BJ (cell line): Measurements from ENCODE around the gene RNU6-9. TPM values are rescaled to one million over a fixed set of nuclear protein-coding genes. Genes with fewer than 3 reads are reported as not detected.

Experiments used
- CTCF ChIA-PET: fragments of 350-600 bp; formaldehyde crosslinking; extraction: SDS; loops from one replicate; lab custom pipeline; 2021; ENCODE audit warnings: antibody characterized with exemption, inconsistent platforms; lab: Yijun Ruan, JAX
- POLR2A ChIA-PET: fragments of 300-600 bp; sonication (Branson Sonifier 250); formaldehyde crosslinking; extraction: SDS; loops from one replicate; lab custom pipeline; 2021; ENCODE audit warnings: antibody characterized with exemption; lab: Charles Lee
- DNase-seq: peaks from one replicate; pipeline ENCODE4 v3.0.0-alpha.2; 2011; ENCODE audit warnings: low read depth
- H3K27me3 ChIP-seq: 2 replicates; pipeline ENCODE4 v1.6.0; 2011; ENCODE audit warnings: low read length; ENCODE audit not compliant: control insufficient read depth, insufficient read depth
- H3K36me3 ChIP-seq: 2 replicates; pipeline ENCODE4 v1.5.1; 2011; ENCODE audit warnings: low read length; ENCODE audit not compliant: control insufficient read depth, insufficient read depth
- H3K4me3 ChIP-seq: 2 replicates; pipeline ENCODE4 v1.5.1; 2011; ENCODE audit warnings: low read depth, mild to moderate bottlenecking, control low read depth, low read length
- CTCF ChIP-seq: IDR thresholded peaks from 2 replicates; pipeline ENCODE4 v1.5.1; 2011; ENCODE audit warnings: low read depth, mild to moderate bottlenecking, control low read depth, inconsistent platforms, low read length, moderate library complexity; ENCODE audit not compliant: insufficient read depth
- polyA minus RNA-seq: library from RNA; depleted of rRNA, polyadenylated mRNA; stranded (reverse); fragments of >200 nt; gene quantifications from 2 replicates; pipeline ENCODE4 v1.2.3, GENCODE V29; 2011; rRNA and poly(A)+ RNA removed
- polyA plus RNA-seq: library from polyadenylated mRNA; depleted of rRNA; stranded (reverse); fragments of >200 nt; gene quantifications from 2 replicates; pipeline ENCODE4 v1.2.3, GENCODE V29; 2011; rRNA removed

The RNU6-9 gene
- not detected in 2 replicates for polyA plus RNA-seq
- not detected in 2 replicates for polyA minus RNA-seq

- Histone ChIP-seq H3K4me3 (peak within 1 kb of the TSS; percentile 85), H3K27me3 (no peaks in the 10 kb centered on the region), H3K36me3 (peaks cover 23% of the 10 kb centered on the region)
- TF ChIP-seq CTCF: no peak
- ChIA-PET POLR2A (no interaction called here), CTCF (interaction anchor here (0.6 to 1.3 kb wide), 9 partner anchors 14 to 116 kb away, joined by 3 to 5 read pairs (median 3); no protein-coding TSS in a partner anchor)
- peak; percentile 47 for DNase-seq
These were observed at the start of gene RNU6-9, which contains the start of gene MED16 for GRCh38 chr19:892894-893689. RNU6-9 (plus strand) TSS chr19:893484. MED16 (minus strand) TSS chr19:893187; CDS start chr19:891131, 2,056 bp downstream.

GRCh38 chr19:843836-844545, 49.3 kb upstream of the RNU6-9 start:
- peak overlapping the region; percentile 21 for H3K4me3 ChIP-seq
- ChIA-PET CTCF (no interaction called here), POLR2A (no interaction called here)

GRCh38 chr19:844546-844971, 48.7 kb upstream of the RNU6-9 start:
- ChIA-PET CTCF (interaction anchor here (1.4 kb wide), 1 partner anchor 12 kb away, joined by 6 read pairs; no protein-coding TSS in a partner anchor), POLR2A (no interaction called here)
- no peak for DNase-seq
- H3K27me3 ChIP-seq: peaks cover 14% of the 10 kb centered on the region
- H3K36me3 ChIP-seq: no peaks in the 10 kb centered on the region
- TF ChIP-seq CTCF: no peak
- H3K4me3 ChIP-seq: no peak overlapping the region

More at GRCh38 chr19:843836-844545, 49.3 kb upstream of the RNU6-9 start:
- Histone ChIP-seq H3K36me3 (no peaks in the 10 kb centered on the region), H3K27me3 (peaks cover 14% of the 10 kb centered on the region)
- TF ChIP-seq CTCF: no peak
- no peak for DNase-seq

- H3K27me3 ChIP-seq: peaks cover 14% of the 10 kb centered on the region
- no peak for DNase-seq
- CTCF ChIA-PET: interaction anchor here (0.6 to 1.4 kb wide), 3 partner anchors 10 to 298 kb away, joined by 3 to 6 read pairs (median 3); no protein-coding TSS in a partner anchor
These were observed 47.4 kb upstream of the RNU6-9 start for GRCh38 chr19:845707-846521.

More at GRCh38 chr19:845707-846521, 47.4 kb upstream of the RNU6-9 start:
- POLR2A ChIA-PET: no interaction called here
- H3K4me3 ChIP-seq: no peak overlapping the region
- no peaks in the 10 kb centered on the region for H3K36me3 ChIP-seq
- no peak for TF ChIP-seq CTCF
